AG09309 (cell line): Measurements from ENCODE around the gene INPP5B.
"Not testable (repeated sequence)": the region's sequence is repeated elsewhere in the genome, so short reads cannot be mapped to it uniquely, and the experiment has no call there.

Source experiments
- DNase-seq: peaks from one replicate; pipeline ENCODE4 v3.0.0-alpha.2; 2010; ENCODE audit warnings: low read depth
- H3K4me3 ChIP-seq: 2 replicates; pipeline ENCODE4 v1.5.1; 2011; ENCODE audit warnings: mild to moderate bottlenecking, low read depth, low read length, moderate library complexity; ENCODE audit not compliant: control insufficient read depth
- TF ChIP-seq, protein P1 (sequence below): IDR thresholded peaks from 2 replicates; pipeline ENCODE4 v1.5.1; 2011; ENCODE audit warnings: mild to moderate bottlenecking, low read depth, low read length, inconsistent platforms; ENCODE audit not compliant: insufficient read depth, control insufficient read depth; ENCODE audit errors: missing control alignments

Gene INPP5B

DNA sequence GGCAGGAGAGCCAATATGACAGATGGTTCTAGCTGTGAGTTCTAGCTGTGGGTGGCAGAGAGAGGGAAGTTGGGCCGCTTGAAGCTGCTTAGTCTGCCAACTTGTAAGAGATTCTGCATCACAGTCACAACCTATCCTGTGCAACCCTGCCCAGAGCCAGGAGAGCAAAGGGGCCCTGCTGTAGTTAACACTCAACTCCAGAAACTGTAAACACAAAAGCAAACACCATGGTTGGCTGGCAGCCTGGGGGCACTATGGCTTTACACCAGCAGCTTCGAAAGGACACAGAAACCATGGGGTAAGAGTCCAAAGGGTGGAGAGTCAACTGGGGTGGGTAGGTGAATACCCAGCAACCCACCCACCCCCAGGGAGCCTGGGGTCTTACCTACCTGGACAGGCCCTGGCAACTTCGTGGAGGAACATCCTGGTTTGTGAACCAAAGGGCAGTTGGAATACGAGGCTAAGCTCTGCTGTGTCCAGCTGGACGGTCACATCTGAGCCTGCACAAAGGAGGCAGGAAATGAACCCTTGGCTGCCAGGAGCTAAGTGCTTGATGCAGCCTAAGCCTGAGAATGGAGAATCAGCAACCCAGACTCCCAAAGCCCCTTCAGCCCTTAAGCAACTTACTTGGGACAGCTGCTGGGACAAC is 6.4 kb downstream of the INPP5B start:
- no peak for DNase-seq
- TF ChIP-seq, protein P1, sequence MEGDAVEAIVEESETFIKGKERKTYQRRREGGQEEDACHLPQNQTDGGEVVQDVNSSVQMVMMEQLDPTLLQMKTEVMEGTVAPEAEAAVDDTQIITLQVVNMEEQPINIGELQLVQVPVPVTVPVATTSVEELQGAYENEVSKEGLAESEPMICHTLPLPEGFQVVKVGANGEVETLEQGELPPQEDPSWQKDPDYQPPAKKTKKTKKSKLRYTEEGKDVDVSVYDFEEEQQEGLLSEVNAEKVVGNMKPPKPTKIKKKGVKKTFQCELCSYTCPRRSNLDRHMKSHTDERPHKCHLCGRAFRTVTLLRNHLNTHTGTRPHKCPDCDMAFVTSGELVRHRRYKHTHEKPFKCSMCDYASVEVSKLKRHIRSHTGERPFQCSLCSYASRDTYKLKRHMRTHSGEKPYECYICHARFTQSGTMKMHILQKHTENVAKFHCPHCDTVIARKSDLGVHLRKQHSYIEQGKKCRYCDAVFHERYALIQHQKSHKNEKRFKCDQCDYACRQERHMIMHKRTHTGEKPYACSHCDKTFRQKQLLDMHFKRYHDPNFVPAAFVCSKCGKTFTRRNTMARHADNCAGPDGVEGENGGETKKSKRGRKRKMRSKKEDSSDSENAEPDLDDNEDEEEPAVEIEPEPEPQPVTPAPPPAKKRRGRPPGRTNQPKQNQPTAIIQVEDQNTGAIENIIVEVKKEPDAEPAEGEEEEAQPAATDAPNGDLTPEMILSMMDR = no peak
- no peak overlapping the region for H3K4me3 ChIP-seq

DNA sequence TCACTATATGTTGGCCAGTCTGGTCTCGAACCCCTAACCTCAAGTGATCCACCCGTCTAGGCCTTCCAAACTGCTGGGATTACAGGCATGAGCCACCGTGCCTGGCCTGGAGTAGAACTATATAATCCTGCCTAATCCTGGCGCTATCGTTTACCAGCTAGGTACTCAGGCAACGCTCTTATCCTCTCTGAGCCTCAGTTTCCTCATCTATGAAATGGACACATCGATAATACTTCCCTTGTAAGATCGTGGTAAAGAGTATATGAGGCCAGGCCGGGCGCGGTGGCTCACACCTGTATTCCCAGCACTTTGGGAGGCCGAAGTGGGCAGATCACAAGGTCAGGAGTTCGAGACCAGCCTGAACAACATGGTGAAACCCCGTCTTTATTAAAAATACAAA is 10.1 kb downstream of the INPP5B start:
- not testable (repeated sequence) for H3K4me3 ChIP-seq, DNase-seq

DNA sequence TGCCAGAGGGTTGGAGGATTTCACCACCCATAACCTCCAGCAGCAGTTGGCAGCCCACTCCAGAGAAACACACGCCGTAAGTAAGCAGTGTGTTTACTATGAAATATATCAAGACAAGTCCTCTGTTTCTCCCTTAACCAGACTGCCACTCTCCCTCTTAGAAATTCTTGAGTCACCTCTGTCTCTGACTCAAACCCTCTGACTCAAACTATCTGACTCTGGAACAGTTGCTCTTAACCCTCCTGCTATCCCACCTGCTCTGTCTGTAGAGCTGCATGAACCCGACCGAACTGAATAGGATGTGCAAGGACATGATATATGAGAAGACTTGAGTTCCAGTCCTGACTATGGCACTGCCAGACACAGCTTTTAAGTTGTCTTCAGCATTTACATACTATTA is 14.1 kb downstream of the INPP5B start:
- H3K4me3 ChIP-seq = no peak overlapping the region
- TF ChIP-seq, protein P1 = no peak
- peak; percentile 10 for DNase-seq

DNA sequence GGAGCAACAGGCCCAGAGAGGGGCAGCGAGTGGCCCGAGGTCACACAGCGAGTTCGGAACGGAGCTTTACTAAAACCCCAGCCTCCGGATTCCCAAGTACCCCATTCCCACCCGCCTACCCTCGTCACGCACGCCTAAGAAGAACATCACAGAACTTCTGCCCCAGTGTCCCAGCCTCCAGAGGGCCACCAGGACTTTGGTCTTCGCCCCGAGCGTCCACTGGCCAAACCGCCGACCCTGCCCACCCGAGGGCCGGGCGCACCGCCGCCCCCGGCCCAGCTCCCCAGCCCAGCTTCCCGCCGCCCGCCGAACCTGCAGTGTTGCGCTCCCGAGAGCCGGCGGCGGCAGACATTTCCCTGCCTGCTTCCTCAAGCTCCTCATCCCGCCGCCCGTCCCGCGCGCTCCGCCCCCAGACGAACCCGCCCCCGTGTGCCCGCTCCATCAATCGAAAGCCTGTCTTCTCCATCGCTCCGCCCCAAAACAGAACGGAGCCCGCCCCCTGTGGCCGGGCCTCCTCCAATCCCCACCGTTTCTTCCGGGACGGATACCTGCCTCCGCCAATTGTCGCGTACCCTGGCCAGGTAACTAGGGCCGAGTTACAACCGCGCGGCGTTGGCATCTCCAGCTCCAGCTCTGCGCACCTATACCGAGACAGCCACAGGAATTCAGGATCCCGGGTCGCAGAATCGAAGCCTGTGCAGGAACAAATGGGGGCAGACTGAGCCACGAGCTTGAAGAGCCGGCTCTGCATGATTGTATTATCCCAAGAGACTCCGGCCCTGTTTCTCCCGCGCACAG is 15.3 kb downstream of the INPP5B start:
- TF ChIP-seq, protein P1 = peak; percentile 4
- peak; percentile 65 for DNase-seq
- H3K4me3 ChIP-seq = peak overlapping the region; percentile 52

DNA sequence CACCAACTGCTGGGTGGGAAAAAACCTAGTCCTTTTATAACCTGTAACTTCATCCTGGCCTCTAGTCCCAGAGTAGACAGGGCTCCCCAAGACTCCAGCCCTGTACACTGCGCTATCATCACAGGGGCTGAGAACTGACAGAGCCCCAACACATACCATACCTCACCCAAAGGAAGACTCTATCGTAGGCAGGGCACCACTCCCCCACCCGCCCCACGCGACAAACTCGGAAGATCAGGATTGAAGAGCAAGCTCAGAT is 15.8 kb downstream of the INPP5B start:
- H3K4me3 ChIP-seq = peak overlapping the region; percentile 52
- TF ChIP-seq, protein P1 = no peak
- no peak for DNase-seq

DNA sequence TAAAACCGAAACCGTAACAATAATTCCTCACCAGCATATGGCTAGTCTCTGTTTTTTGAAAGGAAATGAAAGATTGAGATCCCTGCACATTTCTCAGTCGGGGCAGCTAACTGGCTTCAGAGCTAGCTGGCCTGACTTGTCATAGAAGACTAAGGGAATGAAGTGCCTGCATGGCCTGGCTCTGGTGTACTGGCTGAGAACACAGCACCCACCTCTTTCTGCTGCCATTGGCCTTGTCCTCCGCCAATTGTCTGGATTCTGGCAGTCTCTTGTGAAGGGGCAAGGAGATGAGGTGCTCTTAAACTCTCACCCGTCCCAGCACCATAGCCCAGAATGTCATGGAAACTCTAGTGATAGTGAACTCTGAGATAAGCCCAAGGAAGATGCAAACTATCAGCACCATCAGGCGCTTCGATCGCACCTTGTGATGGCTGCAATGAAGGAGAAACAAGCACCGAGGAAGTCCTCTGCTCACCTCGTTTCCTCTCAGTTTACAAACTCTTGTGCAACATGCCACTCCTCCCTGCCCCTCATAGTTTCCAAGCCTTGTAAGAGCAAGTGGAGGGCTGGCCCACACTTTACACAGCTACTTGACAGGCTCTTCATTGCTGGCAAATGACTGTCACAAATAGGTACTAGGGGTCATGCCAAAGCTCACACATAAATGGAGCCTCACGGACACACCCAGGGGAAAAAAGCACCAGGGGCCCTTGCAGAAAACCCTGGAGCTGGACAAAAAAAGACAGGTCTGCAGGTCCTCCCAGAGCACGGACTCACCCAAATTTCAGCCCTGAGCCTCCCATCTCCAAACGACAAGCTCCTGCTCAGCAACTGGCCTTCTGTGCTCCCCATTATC is 16.4 kb downstream of the INPP5B start:
- no peak overlapping the region for H3K4me3 ChIP-seq
- TF ChIP-seq, protein P1 = no peak
- DNase-seq = no peak
